GM15510 (cell line): ENCODE data around the gene GAS7.

Experiments used
- POLR2A ChIP-seq: IDR thresholded peaks from 3 replicates; pipeline ENCODE4 v1.6.1; 2011; ENCODE audit warnings: borderline replicate concordance; ENCODE audit not compliant: insufficient read length; ENCODE audit errors: extremely low read depth

Gene GAS7

DNA sequence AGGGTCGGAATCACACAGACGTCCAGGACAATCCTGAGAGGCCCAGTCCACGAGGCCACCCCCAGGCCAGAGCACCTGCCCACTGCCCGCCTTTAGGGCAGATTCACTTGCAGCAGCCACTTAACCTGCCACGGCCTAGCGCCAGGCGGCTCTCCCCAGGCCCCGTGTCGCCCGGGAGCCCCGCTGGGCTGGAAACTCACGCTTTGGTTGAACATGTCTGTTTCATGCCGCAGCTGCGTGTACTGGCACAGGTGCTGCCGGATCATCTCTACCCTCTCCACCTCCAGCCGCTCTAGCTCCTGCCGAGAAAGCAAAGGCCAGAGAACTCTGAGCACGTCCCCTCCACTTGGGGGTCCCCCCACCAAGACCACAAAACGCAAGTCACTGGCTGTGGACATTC is 280.6 kb downstream of the GAS7 start:
- TF ChIP-seq POLR2A, result no peak

- no peak for TF ChIP-seq POLR2A
Measured at GRCh38 chr17:9917131-9917530, 281.3 kb downstream of the GAS7 start.

GRCh38 chr17:9916108-9916507 is 282.3 kb downstream of the GAS7 start:
- TF ChIP-seq POLR2A, result no peak

- no peak for TF ChIP-seq POLR2A
Measured at GRCh38 chr17:9913476-9913875, 284.9 kb downstream of the GAS7 start.

DNA sequence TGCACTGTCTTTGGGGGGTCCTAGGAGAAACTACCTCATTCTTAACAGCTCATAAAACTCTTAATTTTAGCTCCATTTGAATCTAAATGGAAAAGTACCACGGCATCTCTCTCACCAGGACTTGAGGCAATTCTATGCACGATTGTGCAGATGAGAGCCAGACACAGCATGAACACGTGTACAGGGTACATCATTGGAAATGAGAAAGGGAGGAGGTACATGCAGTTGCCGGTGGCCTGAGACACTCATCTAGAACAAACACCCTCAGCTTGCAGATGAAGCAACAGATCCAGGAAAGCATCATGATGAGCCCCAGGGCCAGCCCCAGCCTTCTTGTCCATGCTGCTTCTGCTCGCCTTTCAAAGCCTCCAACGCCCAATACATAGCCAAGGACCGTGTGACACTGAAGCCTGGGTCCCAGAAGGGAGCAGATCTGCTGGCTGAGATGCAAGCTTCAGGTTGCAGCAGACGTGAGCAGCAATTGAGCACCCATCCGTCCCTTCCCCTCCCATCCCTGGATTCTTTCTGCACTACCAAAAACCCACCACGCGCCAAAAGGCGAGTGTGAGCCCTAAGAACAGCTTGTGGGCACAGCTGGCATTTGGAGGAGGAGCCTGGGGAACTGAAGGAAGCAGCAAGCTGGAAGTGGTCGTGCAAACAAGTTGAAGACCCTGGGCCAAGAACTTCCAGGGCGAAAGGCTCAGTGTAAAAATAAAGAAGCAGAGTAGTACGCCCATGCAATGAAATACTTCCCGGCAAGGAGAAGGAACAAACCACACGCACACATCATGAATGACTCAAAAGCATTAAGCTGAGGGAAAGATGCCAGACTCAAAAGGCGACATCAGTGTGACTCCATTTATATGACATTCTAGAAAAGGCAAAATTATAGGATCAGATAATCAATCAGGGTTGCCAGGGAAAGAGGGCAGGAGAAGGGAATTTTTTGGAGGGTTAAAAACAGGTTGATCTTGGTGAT is 286.0 kb downstream of the GAS7 start:
- no peak for TF ChIP-seq POLR2A

- no peak for TF ChIP-seq POLR2A
Measured at GRCh38 chr17:9911089-9911488, 287.3 kb downstream of the GAS7 start.

GRCh38 chr17:9908649-9909042 is 289.8 kb downstream of the GAS7 start:
- no peak for TF ChIP-seq POLR2A

GRCh38 chr17:9907883-9908648 is 290.3 kb downstream of the GAS7 start:
- no peak for TF ChIP-seq POLR2A

DNA sequence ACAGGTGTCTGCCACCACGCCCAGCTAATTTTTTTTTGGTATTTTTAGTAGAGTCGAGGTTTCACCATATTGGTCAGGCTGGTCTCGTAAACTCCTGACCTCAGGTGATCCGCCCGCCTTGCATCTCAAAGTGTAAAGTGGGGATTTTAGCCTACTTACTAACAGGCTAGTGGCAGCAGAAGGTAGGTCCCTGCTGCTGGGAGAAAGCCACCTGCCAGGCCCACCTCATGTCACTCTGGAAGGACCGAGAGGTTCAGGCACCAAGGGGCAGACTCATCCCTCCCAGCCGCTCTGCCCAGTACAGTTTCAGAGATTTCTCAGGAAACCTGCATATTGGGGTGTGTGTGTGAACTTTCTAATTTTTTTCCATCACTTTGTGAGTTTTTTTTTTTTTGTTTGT is 291.3 kb downstream of the GAS7 start:
- no peak for TF ChIP-seq POLR2A

GRCh38 chr17:9906616-9907015 is 291.8 kb downstream of the GAS7 start:
- no peak for TF ChIP-seq POLR2A

- no peak for TF ChIP-seq POLR2A
Measured at GRCh38 chr17:9905902-9906301, 292.5 kb downstream of the GAS7 start.

GRCh38 chr17:9905078-9905415 is 293.4 kb downstream of the GAS7 start, which contains the start of gene RCVRN:
Gene RCVRN (minus strand): TSS chr17:9905271. CDS start chr17:9905180, 91 bp downstream.
- TF ChIP-seq POLR2A, result no peak

GRCh38 chr17:9904277-9905077 is 293.9 kb downstream of the GAS7 start:
- no peak for TF ChIP-seq POLR2A

DNA sequence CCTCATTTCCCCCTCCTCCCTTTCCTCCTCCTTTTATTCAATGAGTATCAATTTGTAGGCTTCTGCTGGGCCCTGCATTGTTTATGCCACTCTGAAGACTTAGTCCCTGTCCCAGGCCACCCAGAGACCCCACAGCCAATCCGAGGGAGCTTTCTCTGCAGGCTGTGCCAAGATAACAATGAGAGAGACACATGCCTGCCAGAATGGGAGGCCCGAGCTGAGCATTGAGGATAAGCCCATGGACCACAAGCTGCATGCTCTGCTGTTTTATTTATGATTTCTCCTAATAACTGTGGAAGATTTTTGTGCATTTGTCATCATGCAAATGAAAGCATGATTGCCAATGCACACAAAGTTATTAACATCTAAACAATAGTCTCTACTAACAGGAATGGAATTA is 296.3 kb downstream of the GAS7 start:
- TF ChIP-seq POLR2A, result no peak

DNA sequence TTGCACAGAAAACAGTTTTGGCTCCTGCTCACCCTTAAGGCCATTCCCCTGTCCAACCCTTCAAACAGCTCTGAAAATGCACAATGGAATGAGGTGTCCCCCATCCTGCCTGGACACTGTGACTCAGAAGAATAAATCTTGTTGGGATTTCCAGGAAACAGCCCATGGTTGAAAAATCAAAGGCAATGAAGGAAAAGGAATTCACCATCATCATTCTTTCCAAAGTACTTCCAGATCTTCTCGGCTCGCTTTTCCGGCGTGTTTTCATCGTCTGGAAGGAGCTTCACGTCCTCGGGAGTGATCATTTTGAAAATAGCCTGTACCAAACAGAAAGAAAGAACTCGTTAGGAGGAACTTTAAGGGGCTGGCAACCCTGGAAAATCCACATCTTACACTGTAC is 297.6 kb downstream of the GAS7 start:
- no peak for TF ChIP-seq POLR2A
